Measurements from ENCODE around the gene KCNK5. TPM values are rescaled to one million over a fixed set of nuclear protein-coding genes. Genes with fewer than 3 reads are reported as not detected.

The KCNK5 gene
- total and polyA plus RNA-seq, 2 of the 8 experiments (the other 6 are each of a cell fraction or from before 2014, with no cell fraction given): 20.9 to 44.3 TPM

- no peak for TF ChIP-seq SAP30 (IDR thresholded peaks at IDR 0.05; ENCODE audit: insufficient read depth, insufficient replicate concordance, low read length)
- no peak for TF ChIP-seq ATF2 (IDR thresholded peaks at IDR 0.05; ENCODE audit: low read length)
- no peak for TF ChIP-seq ZNF274 (IDR thresholded peaks at IDR 0.05; ENCODE audit: borderline replicate concordance, extremely low read depth, low read length)
- TF ChIP-seq POLR2A (IDR thresholded peaks at IDR 0.05; ENCODE audit: control extremely low read depth in 1 of 2, low read depth in 2 of 2, low read length in 2 of 2): no peak
- no peak for TF ChIP-seq NRF1 (IDR thresholded peaks at IDR 0.05; ENCODE audit: low read depth, low read length)
- TF ChIP-seq TEAD4 (IDR thresholded peaks at IDR 0.05; ENCODE audit: low read depth, low read length): no peak
- no peak for TF ChIP-seq CHD2 (IDR thresholded peaks at IDR 0.05; ENCODE audit: low read length)
- no peak for TF ChIP-seq TBP (IDR thresholded peaks at IDR 0.05; ENCODE audit: low read depth, low read length)
- TF ChIP-seq KDM5A (IDR thresholded peaks at IDR 0.05; ENCODE audit: low read length): no peak
- no peak for TF ChIP-seq GABPA (IDR thresholded peaks at IDR 0.05; ENCODE audit: borderline replicate concordance, insufficient read depth, low read length)
- TF ChIP-seq POLR2AphosphoS5 (IDR thresholded peaks at IDR 0.05; ENCODE audit: low read depth, low read length): no peak
These were observed 37.6 kb upstream of the KCNK5 start (continued) for GRCh38 chr6:39266782-39267355.
